ENCODE measurements around the gene AMPH. TPM values are rescaled to one million over a fixed set of nuclear protein-coding genes. Genes with fewer than 3 reads are reported as not detected.

Gene AMPH
- total and polyA plus RNA-seq, 4 donors: 0.18 to 6.6 (median 3.6) TPM

DNA sequence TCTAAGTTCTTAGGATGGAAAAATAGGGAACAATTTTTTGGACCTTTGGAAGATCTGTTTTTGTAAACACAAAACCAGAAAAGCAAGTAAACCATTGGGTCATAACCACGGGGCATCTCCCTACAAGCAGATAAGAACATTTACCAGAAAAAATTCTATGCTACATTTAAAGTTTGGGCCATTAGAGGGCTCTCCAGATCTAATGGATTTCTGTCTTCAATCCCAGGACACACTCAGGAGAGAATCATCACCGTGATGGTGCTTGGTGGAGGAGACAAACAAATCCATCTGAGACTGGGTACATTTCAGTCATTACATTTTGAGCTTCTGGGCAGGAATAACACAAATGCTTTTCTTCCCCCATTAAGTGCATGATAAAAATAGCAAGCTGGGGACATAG lies 179.3 kb downstream of the AMPH start:
- H3K36me3 ChIP-seq (ENCODE audit: control insufficient read depth in 4 of 4, insufficient read depth in 4 of 4, low read length in 4 of 4): no peaks in the 10 kb centered on the region
- no peak overlapping the region for H3K27ac ChIP-seq (ENCODE audit: low read depth in 1 of 2, low read length in 1 of 2)
- no peaks in the 10 kb centered on the region for H3K27me3 ChIP-seq (ENCODE audit: control insufficient read depth in 3 of 3, insufficient read depth in 3 of 3, low read length in 2 of 3)
- no peak for ATAC-seq (ENCODE audit: insufficient read depth, low FRiP score)
- TF ChIP-seq, protein P1, sequence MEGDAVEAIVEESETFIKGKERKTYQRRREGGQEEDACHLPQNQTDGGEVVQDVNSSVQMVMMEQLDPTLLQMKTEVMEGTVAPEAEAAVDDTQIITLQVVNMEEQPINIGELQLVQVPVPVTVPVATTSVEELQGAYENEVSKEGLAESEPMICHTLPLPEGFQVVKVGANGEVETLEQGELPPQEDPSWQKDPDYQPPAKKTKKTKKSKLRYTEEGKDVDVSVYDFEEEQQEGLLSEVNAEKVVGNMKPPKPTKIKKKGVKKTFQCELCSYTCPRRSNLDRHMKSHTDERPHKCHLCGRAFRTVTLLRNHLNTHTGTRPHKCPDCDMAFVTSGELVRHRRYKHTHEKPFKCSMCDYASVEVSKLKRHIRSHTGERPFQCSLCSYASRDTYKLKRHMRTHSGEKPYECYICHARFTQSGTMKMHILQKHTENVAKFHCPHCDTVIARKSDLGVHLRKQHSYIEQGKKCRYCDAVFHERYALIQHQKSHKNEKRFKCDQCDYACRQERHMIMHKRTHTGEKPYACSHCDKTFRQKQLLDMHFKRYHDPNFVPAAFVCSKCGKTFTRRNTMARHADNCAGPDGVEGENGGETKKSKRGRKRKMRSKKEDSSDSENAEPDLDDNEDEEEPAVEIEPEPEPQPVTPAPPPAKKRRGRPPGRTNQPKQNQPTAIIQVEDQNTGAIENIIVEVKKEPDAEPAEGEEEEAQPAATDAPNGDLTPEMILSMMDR (IDR thresholded peaks at IDR 0.05; ENCODE audit: control extremely low read depth, extremely low read depth): no peak
- H3K9me3 ChIP-seq (ENCODE audit: control insufficient read depth in 4 of 4, insufficient read depth in 3 of 4, low read length in 3 of 4): no peaks in the 10 kb centered on the region
- H3K4me1 ChIP-seq (ENCODE audit: control insufficient read depth in 5 of 5, insufficient read depth in 5 of 5, low read length in 5 of 5): peaks cover 0 to 16% (median 0%) of the 10 kb centered on the region in 5 donors
- no peak overlapping the region for H3K9ac ChIP-seq (ENCODE audit: insufficient read depth in 1 of 2, low read length in 2 of 2)
- 8 to 19% methylated on average over 2 of the region's 2 CpGs for WGBS, 2 donors
- DNase-seq: peak in 2 of 3 donors; percentile 34 to 60
- H3K4me3 ChIP-seq: no peak overlapping the region

DNA sequence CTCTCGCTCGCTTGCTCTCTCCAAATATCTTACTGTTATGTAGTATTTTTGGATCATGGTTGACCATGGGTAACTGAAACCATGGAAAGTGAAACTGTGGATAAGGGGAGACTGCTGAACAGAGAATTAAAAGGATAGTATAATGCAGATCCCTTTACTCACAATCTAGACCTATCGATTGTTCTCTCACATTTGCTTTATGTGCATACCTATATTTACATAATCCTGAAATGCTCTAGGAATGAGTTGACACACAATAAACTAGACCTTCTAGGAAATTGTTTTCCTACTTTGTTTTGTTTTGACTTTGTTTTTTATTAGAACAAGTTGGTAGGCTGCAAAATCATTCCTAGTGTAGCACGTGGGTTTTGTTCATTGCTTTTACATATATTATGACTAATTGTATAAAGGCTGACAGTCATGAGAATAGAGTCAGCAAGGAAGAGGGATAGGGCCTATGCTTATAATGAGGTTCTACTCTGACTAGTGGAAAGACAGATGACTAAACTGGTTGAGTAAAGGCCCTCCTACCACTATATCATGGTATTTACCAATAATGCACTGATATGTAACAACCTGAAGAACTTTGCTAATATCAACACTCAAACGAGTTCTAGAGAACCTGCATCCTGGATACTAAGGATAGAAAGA lies 182.5 kb downstream of the AMPH start:
- TF ChIP-seq, protein P1 (IDR thresholded peaks at IDR 0.05; ENCODE audit: control extremely low read depth, extremely low read depth): no peak
- no peak overlapping the region for H3K9ac ChIP-seq (ENCODE audit: insufficient read depth in 1 of 2, low read length in 2 of 2)
- DNase-seq: no peak
- H3K4me1 ChIP-seq (ENCODE audit: control insufficient read depth in 5 of 5, insufficient read depth in 5 of 5, low read length in 5 of 5): peaks cover 0 to 14% (median 0%) of the 10 kb centered on the region in 5 donors
- no peaks in the 10 kb centered on the region for H3K36me3 ChIP-seq (ENCODE audit: control insufficient read depth in 4 of 4, insufficient read depth in 4 of 4, low read length in 4 of 4)
- H3K9me3 ChIP-seq (ENCODE audit: control insufficient read depth in 4 of 4, insufficient read depth in 3 of 4, low read length in 3 of 4): no peaks in the 10 kb centered on the region
- H3K27ac ChIP-seq (ENCODE audit: low read depth in 1 of 2, low read length in 1 of 2): no peak overlapping the region
- H3K27me3 ChIP-seq (ENCODE audit: control insufficient read depth in 3 of 3, insufficient read depth in 3 of 3, low read length in 2 of 3): no peaks in the 10 kb centered on the region
- 85 to 92% methylated on average over 5 of the region's 5 CpGs for WGBS, 2 donors
- H3K4me3 ChIP-seq: no peak overlapping the region
- no peak for ATAC-seq (ENCODE audit: insufficient read depth, low FRiP score)

DNA sequence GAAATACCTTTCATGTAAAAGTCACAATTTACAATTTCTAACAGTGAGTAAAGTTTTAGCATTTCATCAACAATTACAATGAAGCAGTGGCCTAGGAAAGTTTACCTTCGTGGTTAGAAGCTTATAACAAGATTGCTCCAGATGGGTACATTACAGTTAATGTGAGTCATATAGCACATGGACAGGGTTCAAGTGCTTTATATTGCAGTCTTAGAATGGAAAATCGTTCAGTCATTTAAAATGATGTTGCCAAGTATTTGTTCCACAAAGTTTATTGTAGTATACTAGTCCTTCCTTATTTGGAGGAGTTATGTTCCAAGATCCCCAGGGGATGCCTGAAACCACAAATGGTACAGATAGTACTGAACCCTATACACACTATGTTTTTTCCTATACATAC lies 183.1 kb downstream of the AMPH start:
- ATAC-seq (ENCODE audit: insufficient read depth, low FRiP score) (no peak), DNase-seq (no peak)
- 65 to 81% methylated on average over 2 of the region's 2 CpGs for WGBS, 2 donors
- Histone ChIP-seq H3K9me3 (ENCODE audit: control insufficient read depth in 4 of 4, insufficient read depth in 3 of 4, low read length in 3 of 4) (no peaks in the 10 kb centered on the region), H3K27ac (ENCODE audit: low read depth in 1 of 2, low read length in 1 of 2) (no peak overlapping the region), H3K27me3 (ENCODE audit: control insufficient read depth in 3 of 3, insufficient read depth in 3 of 3, low read length in 2 of 3) (no peaks in the 10 kb centered on the region), H3K36me3 (ENCODE audit: control insufficient read depth in 4 of 4, insufficient read depth in 4 of 4, low read length in 4 of 4) (no peaks in the 10 kb centered on the region), H3K4me1 (ENCODE audit: control insufficient read depth in 5 of 5, insufficient read depth in 5 of 5, low read length in 5 of 5) (peaks cover 0 to 8% (median 0%) of the 10 kb centered on the region in 5 donors), H3K4me3 (no peak overlapping the region), H3K9ac (ENCODE audit: insufficient read depth in 1 of 2, low read length in 2 of 2) (no peak overlapping the region)
- TF ChIP-seq, protein P1 (IDR thresholded peaks at IDR 0.05; ENCODE audit: control extremely low read depth, extremely low read depth): no peak

DNA sequence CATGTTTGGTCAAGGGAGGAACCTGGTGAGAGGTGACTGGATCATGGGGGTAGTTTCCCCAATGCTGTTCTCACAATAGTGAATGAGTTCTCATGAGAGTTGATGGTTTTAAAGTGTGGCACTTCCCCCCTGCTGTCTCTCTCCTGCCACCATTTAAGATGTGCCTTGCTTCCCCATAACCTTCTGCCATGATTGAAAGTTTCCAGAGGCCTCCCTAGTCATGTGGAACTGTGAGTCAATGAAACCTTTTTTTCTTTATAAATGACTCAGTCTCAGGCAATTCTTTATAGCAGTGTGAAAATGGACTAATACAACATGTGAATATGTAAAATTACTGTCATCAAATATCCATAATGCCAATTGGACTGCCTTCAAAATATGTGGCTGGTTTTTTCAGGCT lies 192.2 kb downstream of the AMPH start:
- H3K27me3 ChIP-seq (ENCODE audit: control insufficient read depth in 3 of 3, insufficient read depth in 3 of 3, low read length in 2 of 3): no peaks in the 10 kb centered on the region
- peaks cover 0 to 2% (median 0%) of the 10 kb centered on the region in 4 donors for H3K36me3 ChIP-seq (ENCODE audit: control insufficient read depth in 4 of 4, insufficient read depth in 4 of 4, low read length in 4 of 4)
- DNase-seq (no peak), ATAC-seq (ENCODE audit: insufficient read depth, low FRiP score) (no peak)
- no peaks in the 10 kb centered on the region for H3K9me3 ChIP-seq (ENCODE audit: control insufficient read depth in 4 of 4, insufficient read depth in 3 of 4, low read length in 3 of 4)
- H3K4me1 ChIP-seq (ENCODE audit: control insufficient read depth in 5 of 5, insufficient read depth in 5 of 5, low read length in 5 of 5): no peaks in the 10 kb centered on the region
- H3K4me3 ChIP-seq: no peak overlapping the region
- no peak overlapping the region for H3K27ac ChIP-seq (ENCODE audit: low read depth in 1 of 2, low read length in 1 of 2)
- no peak overlapping the region for H3K9ac ChIP-seq (ENCODE audit: insufficient read depth in 1 of 2, low read length in 2 of 2)
- TF ChIP-seq, protein P1 (IDR thresholded peaks at IDR 0.05; ENCODE audit: control extremely low read depth, extremely low read depth): no peak

Data from lung (tissue), 12 donors.